Measurements from ENCODE around the gene MIPOL1. TPM values are rescaled to one million over a fixed set of nuclear protein-coding genes. Genes with fewer than 3 reads are reported as not detected.
"Not testable (repeated sequence)": the region's sequence is repeated elsewhere in the genome, so short reads cannot be mapped to it uniquely, and the experiment has no call there.

The MIPOL1 gene
- total and polyA plus RNA-seq, 4 experiments from 2014 or later = 0.25 to 0.98 (median 0.69) TPM

DNA sequence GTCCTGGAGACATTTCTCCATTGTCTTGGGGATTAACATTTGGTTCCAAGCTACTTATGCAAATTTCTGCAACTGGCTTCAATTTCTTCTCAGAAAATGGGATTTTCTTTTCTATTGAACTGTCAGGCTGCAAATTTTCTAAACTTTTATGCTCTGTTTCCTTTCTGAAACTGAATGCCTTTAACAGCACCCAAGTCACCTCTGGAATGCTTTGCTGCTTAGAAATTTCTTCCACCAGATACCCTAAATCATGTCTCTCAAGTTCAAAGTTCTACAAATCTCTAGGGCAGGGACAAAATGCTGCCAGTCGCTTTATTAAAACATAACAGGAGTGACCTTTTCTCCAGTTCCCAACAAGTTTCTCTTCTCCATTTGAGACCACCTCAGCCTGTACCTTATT is 264.7 kb downstream of the MIPOL1 start:
- intact Hi-C loops (cut with micrococcal nuclease); H3K36me3 ChIP-seq (ENCODE audit: insufficient read depth, low read length); H3K27me3 ChIP-seq (ENCODE audit: insufficient read depth, low read length); H3K36me3 Mint-ChIP-seq; H3K4me1 Mint-ChIP-seq; CTCF ChIA-PET (ENCODE audit: partially characterized antibody); H3K9me3 ChIP-seq (ENCODE audit: control insufficient read depth in 1 of 2, low read length in 2 of 2); H3K27ac ChIP-seq (ENCODE audit: low read depth, low read length); H3K4me3 ChIP-seq (ENCODE audit: low read length in 2 of 2); H3K4me1 ChIP-seq (ENCODE audit: insufficient read depth, low read length); H3K4me3 Mint-ChIP-seq; POLR2A ChIA-PET (ENCODE audit: partially characterized antibody); H3K27me3 Mint-ChIP-seq; DNase-seq; H3K27ac Mint-ChIP-seq: not testable (repeated sequence)
- peaks cover 2 to 36% (median 19%) of the 10 kb centered on the region in 8 donors for H3K9me3 Mint-ChIP-seq

DNA sequence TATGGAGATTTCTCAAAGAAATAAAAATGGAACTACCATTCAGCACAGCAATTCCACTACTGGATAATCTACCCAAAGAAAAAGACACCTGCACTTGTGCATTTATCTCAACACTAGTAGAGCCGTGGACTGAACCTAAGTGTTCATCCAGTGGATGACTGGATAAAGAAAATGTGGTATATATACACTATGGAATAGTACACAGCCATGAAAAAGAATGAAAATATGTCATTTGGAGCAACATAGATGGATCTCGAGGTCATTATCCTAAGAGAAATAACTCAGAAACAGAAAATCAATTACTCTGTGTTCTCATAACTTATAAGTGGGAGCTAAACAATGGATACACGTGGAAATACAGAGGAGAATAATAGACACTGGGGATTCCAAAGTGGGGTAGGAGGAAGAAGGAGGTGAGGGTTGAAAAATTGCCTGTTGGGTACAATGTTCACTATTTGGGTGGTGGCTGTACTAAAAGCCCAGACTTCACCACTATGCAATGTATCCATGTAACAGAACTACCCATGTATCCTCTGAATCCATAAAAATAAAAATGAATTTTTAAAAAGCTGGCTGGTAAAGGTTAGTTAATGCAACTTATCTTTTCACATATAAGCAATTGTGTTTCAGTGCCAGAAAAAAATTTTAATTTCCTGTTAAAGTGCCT is 266.6 kb downstream of the MIPOL1 start:
- H3K4me1 Mint-ChIP-seq = no peaks in the 10 kb centered on the region
- Histone ChIP-seq H3K27me3 (ENCODE audit: insufficient read depth, low read length) (no peaks in the 10 kb centered on the region), H3K27ac (ENCODE audit: low read depth, low read length) (no peak overlapping the region), H3K9me3 (ENCODE audit: control insufficient read depth in 1 of 2, low read length in 2 of 2) (no peaks in the 10 kb centered on the region), H3K4me3 (ENCODE audit: low read length in 2 of 2) (no peak overlapping the region), H3K4me1 (ENCODE audit: insufficient read depth, low read length) (no peaks in the 10 kb centered on the region), H3K36me3 (ENCODE audit: insufficient read depth, low read length) (no peaks in the 10 kb centered on the region)
- intact Hi-C loops (cut with micrococcal nuclease) = no loop called here
- no peak overlapping the region for H3K4me3 Mint-ChIP-seq
- H3K27ac Mint-ChIP-seq = no peak overlapping the region
- POLR2A ChIA-PET (ENCODE audit: partially characterized antibody) = no interaction called here
- H3K9me3 Mint-ChIP-seq = peaks cover 2 to 40% (median 20%) of the 10 kb centered on the region in 8 donors
- no peaks in the 10 kb centered on the region for H3K36me3 Mint-ChIP-seq
- no peak for DNase-seq
- H3K27me3 Mint-ChIP-seq = no peaks in the 10 kb centered on the region
- CTCF ChIA-PET (ENCODE audit: partially characterized antibody) = no interaction called here

DNA sequence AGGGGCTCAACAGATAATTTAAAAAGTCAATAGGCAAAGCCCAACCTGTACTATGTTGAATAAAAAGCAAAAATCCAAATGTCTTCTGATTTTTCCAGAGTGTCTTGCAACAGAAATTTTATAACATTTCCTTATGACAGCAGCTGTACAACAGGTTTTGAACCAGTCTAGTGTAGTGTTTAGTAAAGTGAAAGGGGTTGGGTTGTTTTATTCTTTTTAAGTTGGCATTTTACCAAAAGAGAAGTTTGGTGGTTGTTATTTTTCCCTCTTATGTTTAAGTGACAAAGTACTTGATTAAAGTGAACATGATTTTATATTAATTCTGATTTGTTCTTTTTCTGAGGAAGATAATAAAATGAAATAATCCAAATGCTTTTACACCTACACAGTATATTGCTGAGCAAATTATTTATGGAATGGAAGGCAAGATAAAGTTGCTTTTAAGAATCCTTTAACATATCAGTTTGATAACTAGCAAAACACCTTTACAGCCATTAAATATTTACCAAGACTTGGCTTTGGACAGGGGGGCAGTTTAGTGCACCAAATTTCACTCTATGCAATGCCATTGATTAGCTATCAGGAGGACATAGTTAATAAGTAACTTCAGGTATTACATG is 268.4 kb downstream of the MIPOL1 start:
- no peak overlapping the region for H3K27ac ChIP-seq (ENCODE audit: low read depth, low read length)
- no peak overlapping the region for H3K4me3 ChIP-seq (ENCODE audit: low read length in 2 of 2)
- Mint-ChIP-seq H3K27me3 (no peaks in the 10 kb centered on the region), H3K4me3 (no peak overlapping the region), H3K9me3 (peaks cover 2 to 33% (median 20%) of the 10 kb centered on the region in 8 donors), H3K4me1 (no peaks in the 10 kb centered on the region), H3K36me3 (no peaks in the 10 kb centered on the region), H3K27ac (no peak overlapping the region)
- H3K4me1 ChIP-seq (ENCODE audit: insufficient read depth, low read length) = no peaks in the 10 kb centered on the region
- DNase-seq = no peak
- POLR2A ChIA-PET (ENCODE audit: partially characterized antibody) = no interaction called here
- H3K9me3 ChIP-seq (ENCODE audit: control insufficient read depth in 1 of 2, low read length in 2 of 2) = peaks cover 0 to 3% of the 10 kb centered on the region in 2 donors
- CTCF ChIA-PET (ENCODE audit: partially characterized antibody) = no interaction called here
- no peaks in the 10 kb centered on the region for H3K36me3 ChIP-seq (ENCODE audit: insufficient read depth, low read length)
- intact Hi-C loops (cut with micrococcal nuclease) = no loop called here
- H3K27me3 ChIP-seq (ENCODE audit: insufficient read depth, low read length) = no peaks in the 10 kb centered on the region

DNA sequence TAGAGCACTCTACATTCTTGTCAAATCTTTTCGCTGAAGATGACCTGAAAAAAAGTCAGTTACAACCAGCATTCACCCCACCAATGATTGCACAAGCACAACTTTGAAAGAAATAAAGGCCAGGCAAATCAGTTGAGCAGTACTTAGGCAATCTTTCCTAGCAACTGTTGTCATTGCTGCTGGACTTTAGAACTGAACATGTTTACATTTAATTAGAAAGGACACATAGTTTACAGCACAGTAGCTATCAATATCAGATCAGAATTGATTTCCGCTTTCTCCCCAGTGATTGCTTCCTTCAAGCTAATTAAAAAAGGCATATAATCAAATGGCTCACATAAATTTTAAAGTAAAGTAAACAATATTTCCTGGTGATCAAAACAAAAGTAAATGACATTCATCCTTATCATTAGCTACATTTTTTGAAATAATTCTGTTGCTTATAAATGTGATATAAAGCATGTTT is 268.9 kb downstream of the MIPOL1 start:
- intact Hi-C loops (cut with micrococcal nuclease) = no loop called here
- no peak overlapping the region for H3K27ac Mint-ChIP-seq
- ChIA-PET CTCF (ENCODE audit: partially characterized antibody) (no interaction called here), POLR2A (ENCODE audit: partially characterized antibody) (no interaction called here)
- H3K4me1 Mint-ChIP-seq = no peaks in the 10 kb centered on the region
- Histone ChIP-seq H3K27ac (ENCODE audit: low read depth, low read length) (no peak overlapping the region), H3K36me3 (ENCODE audit: insufficient read depth, low read length) (no peaks in the 10 kb centered on the region), H3K9me3 (ENCODE audit: control insufficient read depth in 1 of 2, low read length in 2 of 2) (peaks cover 0 to 3% of the 10 kb centered on the region in 2 donors), H3K27me3 (ENCODE audit: insufficient read depth, low read length) (no peaks in the 10 kb centered on the region), H3K4me3 (ENCODE audit: low read length in 2 of 2) (no peak overlapping the region), H3K4me1 (ENCODE audit: insufficient read depth, low read length) (no peaks in the 10 kb centered on the region)
- H3K27me3 Mint-ChIP-seq = no peaks in the 10 kb centered on the region
- H3K4me3 Mint-ChIP-seq = no peak overlapping the region
- H3K9me3 Mint-ChIP-seq = peaks cover 2 to 27% (median 21%) of the 10 kb centered on the region in 8 donors
- no peaks in the 10 kb centered on the region for H3K36me3 Mint-ChIP-seq
- no peak for DNase-seq

DNA sequence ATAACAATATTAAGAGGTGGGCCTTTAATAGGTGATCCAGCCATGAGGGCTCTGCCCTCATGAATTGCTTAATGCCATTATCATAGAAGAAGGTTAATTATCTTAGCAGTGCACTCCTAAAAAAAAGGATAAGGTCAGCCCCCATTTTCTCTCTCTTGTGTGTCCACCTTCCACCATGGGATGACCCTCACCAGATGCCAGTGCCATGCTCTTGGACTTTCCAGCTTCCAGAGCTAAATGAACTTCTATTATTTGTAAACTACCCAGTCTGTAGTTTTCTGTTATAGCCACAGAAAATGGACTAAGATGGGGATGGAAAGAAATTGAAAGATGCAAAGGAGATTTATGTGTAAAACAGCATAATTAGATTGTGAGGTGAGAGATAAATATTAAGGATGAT is 271.9 kb downstream of the MIPOL1 start:
- H3K4me1 Mint-ChIP-seq = no peaks in the 10 kb centered on the region
- H3K36me3 ChIP-seq (ENCODE audit: insufficient read depth, low read length) = no peaks in the 10 kb centered on the region
- no peaks in the 10 kb centered on the region for H3K27me3 ChIP-seq (ENCODE audit: insufficient read depth, low read length)
- H3K4me3 Mint-ChIP-seq = no peak overlapping the region
- H3K27me3 Mint-ChIP-seq = no peaks in the 10 kb centered on the region
- ChIA-PET CTCF (ENCODE audit: partially characterized antibody) (no interaction called here), POLR2A (ENCODE audit: partially characterized antibody) (no interaction called here)
- no peak overlapping the region for H3K27ac ChIP-seq (ENCODE audit: low read depth, low read length)
- DNase-seq = no peak
- intact Hi-C loops (cut with micrococcal nuclease) = no loop called here
- peaks cover 0 to 3% of the 10 kb centered on the region in 2 donors for H3K9me3 ChIP-seq (ENCODE audit: control insufficient read depth in 1 of 2, low read length in 2 of 2)
- no peak overlapping the region for H3K4me3 ChIP-seq (ENCODE audit: low read length in 2 of 2)
- no peak overlapping the region for H3K27ac Mint-ChIP-seq
- H3K9me3 Mint-ChIP-seq = peaks cover 0 to 17% (median 6%) of the 10 kb centered on the region in 8 donors
- no peaks in the 10 kb centered on the region for H3K4me1 ChIP-seq (ENCODE audit: insufficient read depth, low read length)
- no peaks in the 10 kb centered on the region for H3K36me3 Mint-ChIP-seq

DNA sequence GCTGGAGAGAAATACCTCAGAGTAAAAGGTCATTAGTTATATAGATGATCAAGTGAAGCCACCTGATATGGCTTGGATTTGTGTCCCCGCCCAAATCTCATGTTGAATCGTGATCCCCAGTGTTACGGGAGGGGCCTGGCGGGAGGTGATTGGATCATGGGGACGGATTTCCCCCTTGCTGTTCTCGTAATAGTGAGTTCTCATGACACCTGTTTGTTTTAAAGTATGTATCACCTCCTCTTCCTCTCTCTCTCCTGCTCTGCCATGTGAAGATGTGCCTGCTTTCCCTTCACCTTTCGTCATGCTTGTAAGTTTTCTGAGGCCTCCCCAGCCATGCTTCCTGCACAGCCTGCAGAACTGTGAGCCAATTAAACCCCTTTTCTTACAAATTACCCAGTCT is 272.5 kb downstream of the MIPOL1 start:
- H3K9me3 ChIP-seq (ENCODE audit: control insufficient read depth in 1 of 2, low read length in 2 of 2) = peaks cover 0 to 3% of the 10 kb centered on the region in 2 donors
- peaks cover 0 to 17% (median 7%) of the 10 kb centered on the region in 8 donors for H3K9me3 Mint-ChIP-seq

DNA sequence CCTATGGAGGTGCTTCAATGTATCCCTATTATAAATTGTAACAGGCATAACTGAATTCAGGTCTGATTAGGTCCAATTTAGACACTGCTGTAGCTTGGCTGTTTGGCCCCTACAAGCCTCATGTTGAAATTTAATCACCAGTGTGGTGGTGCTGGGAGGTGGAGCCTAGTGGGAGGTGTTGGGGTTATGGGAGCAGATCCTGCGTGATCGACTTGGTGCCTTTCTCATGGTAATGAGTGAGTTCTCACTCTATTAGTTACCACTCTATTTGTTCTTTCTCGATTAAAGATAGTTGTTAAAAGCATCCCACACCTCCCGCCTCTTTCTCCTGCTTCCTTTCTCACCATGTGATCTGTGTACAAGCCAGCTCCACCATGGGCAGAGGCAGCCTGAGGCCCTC is 275.2 kb downstream of the MIPOL1 start:
- H3K36me3 ChIP-seq (ENCODE audit: insufficient read depth, low read length) = no peaks in the 10 kb centered on the region
- H3K9me3 Mint-ChIP-seq = peaks cover 0 to 19% (median 9%) of the 10 kb centered on the region in 8 donors
- intact Hi-C loops (cut with micrococcal nuclease) = no loop called here
- H3K27ac Mint-ChIP-seq = no peak overlapping the region
- DNase-seq = no peak
- H3K27ac ChIP-seq (ENCODE audit: low read depth, low read length) = no peak overlapping the region
- no peaks in the 10 kb centered on the region for H3K4me1 ChIP-seq (ENCODE audit: insufficient read depth, low read length)
- H3K4me3 Mint-ChIP-seq = no peak overlapping the region
- CTCF ChIA-PET (ENCODE audit: partially characterized antibody) = no interaction called here
- peaks cover 0 to 3% of the 10 kb centered on the region in 2 donors for H3K9me3 ChIP-seq (ENCODE audit: control insufficient read depth in 1 of 2, low read length in 2 of 2)
- no peaks in the 10 kb centered on the region for H3K4me1 Mint-ChIP-seq
- H3K27me3 ChIP-seq (ENCODE audit: insufficient read depth, low read length) = no peaks in the 10 kb centered on the region
- H3K36me3 Mint-ChIP-seq = no peaks in the 10 kb centered on the region
- POLR2A ChIA-PET (ENCODE audit: partially characterized antibody) = no interaction called here
- no peak overlapping the region for H3K4me3 ChIP-seq (ENCODE audit: low read length in 2 of 2)
- H3K27me3 Mint-ChIP-seq = no peaks in the 10 kb centered on the region

More for the DNA sequence above, 272.5 kb downstream of the MIPOL1 start:
- Histone ChIP-seq H3K27ac (ENCODE audit: low read depth, low read length) (no peak overlapping the region), H3K4me3 (ENCODE audit: low read length in 2 of 2) (no peak overlapping the region), H3K27me3 (ENCODE audit: insufficient read depth, low read length) (no peaks in the 10 kb centered on the region), H3K36me3 (ENCODE audit: insufficient read depth, low read length) (no peaks in the 10 kb centered on the region), H3K4me1 (ENCODE audit: insufficient read depth, low read length) (no peaks in the 10 kb centered on the region)
- Mint-ChIP-seq H3K27me3 (no peaks in the 10 kb centered on the region), H3K36me3 (no peaks in the 10 kb centered on the region), H3K4me1 (no peaks in the 10 kb centered on the region), H3K4me3 (no peak overlapping the region), H3K27ac (no peak overlapping the region)
- ChIA-PET CTCF (ENCODE audit: partially characterized antibody) (no interaction called here), POLR2A (ENCODE audit: partially characterized antibody) (no interaction called here)
- intact Hi-C loops (cut with micrococcal nuclease) = no loop called here
- DNase-seq = no peak

All from CD4-positive, alpha-beta memory T cell (primary cell).